ENCODE results near the gene DSTN.

The DSTN gene

DNA sequence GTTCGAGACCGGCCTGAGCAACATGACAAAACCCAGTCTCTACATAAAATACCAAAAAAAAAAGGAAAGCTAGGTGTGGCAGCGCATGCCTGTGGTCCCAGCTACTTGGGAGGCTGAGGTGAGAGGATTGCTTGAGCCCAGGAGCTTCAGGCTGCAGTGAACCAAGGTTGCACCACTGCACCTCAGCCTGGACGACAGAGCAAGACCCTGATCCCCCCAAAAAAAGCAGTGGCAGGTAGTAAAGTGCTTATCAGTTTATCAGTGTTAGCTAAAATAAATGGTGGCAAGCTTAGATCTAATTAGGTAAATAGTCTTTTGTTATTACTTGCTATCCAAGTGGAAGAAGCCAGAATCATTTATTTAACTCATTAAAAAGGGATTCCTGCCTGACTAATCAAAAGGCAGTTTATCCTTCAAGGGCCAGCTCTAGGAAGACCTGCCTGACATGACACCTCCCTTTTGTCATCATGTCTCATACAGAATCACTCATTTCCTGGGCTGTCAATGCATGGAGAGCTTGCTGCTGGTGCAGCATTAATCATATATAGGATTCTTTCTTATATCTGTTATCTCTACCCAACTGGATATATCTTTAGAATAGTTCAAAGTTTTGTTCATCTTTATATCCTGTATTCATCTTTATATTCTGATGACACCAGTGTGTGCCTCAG is 9.6 kb downstream of the DSTN start (continued):
- TF ChIP-seq BACH2 (CRISPR knock-in tag; IDR thresholded peaks at IDR 0.05; ENCODE audit: borderline replicate concordance) (no peak), ZFP3 (CRISPR knock-in tag; IDR thresholded peaks at IDR 0.05) (no peak)

GRCh38 chr20:17580895-17581294 is 11.0 kb downstream of the DSTN start:
- ATAC-seq: no peak
- TF ChIP-seq BACH2 (CRISPR knock-in tag; IDR thresholded peaks at IDR 0.05; ENCODE audit: borderline replicate concordance) (no peak), ISL1 (CRISPR knock-in tag; IDR thresholded peaks at IDR 0.05) (no peak), SNAI2 (CRISPR knock-in tag; IDR thresholded peaks at IDR 0.05) (no peak), ZNF565 (CRISPR knock-in tag; conservative IDR thresholded peaks at IDR 0.05; ENCODE audit: low read depth) (no peak), ESRRG (CRISPR knock-in tag; IDR thresholded peaks at IDR 0.05) (no peak), ZC3H10 (CRISPR knock-in tag; IDR thresholded peaks at IDR 0.05) (no peak), GLIS3 (CRISPR knock-in tag; IDR thresholded peaks at IDR 0.05) (no peak), CSRNP3 (CRISPR knock-in tag; IDR thresholded peaks at IDR 0.05) (no peak), POU6F1 (CRISPR knock-in tag; IDR thresholded peaks at IDR 0.05; ENCODE audit: borderline replicate concordance, low read depth) (no peak), CSDC2 (CRISPR knock-in tag; IDR thresholded peaks at IDR 0.05) (no peak), TSHZ2 (CRISPR knock-in tag; IDR thresholded peaks at IDR 0.05) (no peak), TOX (CRISPR knock-in tag; IDR thresholded peaks at IDR 0.05; ENCODE audit: borderline replicate concordance) (no peak)

- TF ChIP-seq ZC3H10 (CRISPR knock-in tag; IDR thresholded peaks at IDR 0.05): no peak
- TF ChIP-seq ARNTL (CRISPR knock-in tag; IDR thresholded peaks at IDR 0.05; ENCODE audit: borderline replicate concordance, low read depth): no peak
- TF ChIP-seq SNAI2 (CRISPR knock-in tag; IDR thresholded peaks at IDR 0.05): no peak
- TF ChIP-seq ZNF70 (CRISPR knock-in tag; IDR thresholded peaks at IDR 0.05): no peak
- no peak for TF ChIP-seq PPARA (CRISPR knock-in tag; IDR thresholded peaks at IDR 0.05; ENCODE audit: borderline replicate concordance)
- no peak for TF ChIP-seq ZFP3 (CRISPR knock-in tag; IDR thresholded peaks at IDR 0.05)
- TF ChIP-seq OSR1 (CRISPR knock-in tag; IDR thresholded peaks at IDR 0.05): no peak
- no peak for TF ChIP-seq ESRRG (CRISPR knock-in tag; IDR thresholded peaks at IDR 0.05)
These were observed 13.3 kb downstream of the DSTN start for GRCh38 chr20:17583126-17583525.

DNA sequence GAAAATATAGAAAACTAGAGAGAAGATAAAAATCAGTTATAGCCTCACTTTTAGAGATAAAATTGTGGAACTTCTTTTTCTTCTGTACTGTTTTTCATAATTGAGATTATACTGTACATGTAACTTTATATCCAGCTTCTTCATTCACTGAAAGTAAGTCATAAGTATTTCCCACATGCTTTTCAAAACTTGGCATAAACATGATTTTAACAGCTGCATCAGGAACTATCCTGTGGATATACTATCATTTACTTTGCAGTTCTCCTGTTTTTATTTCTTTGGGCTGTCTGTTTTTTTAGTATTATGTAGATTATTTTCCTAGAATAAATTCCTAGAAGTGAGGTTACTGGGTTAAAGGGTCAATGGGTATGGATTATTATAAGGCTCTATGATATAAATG is 14.8 kb downstream of the DSTN start:
- no peak for ATAC-seq
- TF ChIP-seq SNAI2 (CRISPR knock-in tag; IDR thresholded peaks at IDR 0.05) (no peak), GLIS3 (CRISPR knock-in tag; IDR thresholded peaks at IDR 0.05) (no peak), TSHZ2 (CRISPR knock-in tag; IDR thresholded peaks at IDR 0.05) (no peak)

More at GRCh38 chr20:17583126-17583525, 13.3 kb downstream of the DSTN start:
- ATAC-seq: no peak

GRCh38 chr20:17586250-17586649 is 16.4 kb downstream of the DSTN start:
- ATAC-seq: no peak

More at GRCh38 chr20:17586250-17586649, 16.4 kb downstream of the DSTN start:
- TF ChIP-seq GLIS3 (CRISPR knock-in tag; IDR thresholded peaks at IDR 0.05) (no peak), TCF4 (CRISPR knock-in tag; IDR thresholded peaks at IDR 0.05; ENCODE audit: borderline replicate concordance) (no peak), ZNF565 (CRISPR knock-in tag; conservative IDR thresholded peaks at IDR 0.05; ENCODE audit: low read depth) (no peak), ARNTL (CRISPR knock-in tag; IDR thresholded peaks at IDR 0.05; ENCODE audit: borderline replicate concordance, low read depth) (no peak)
